GM18526 (cell line): Measurements from ENCODE around the gene ENSA.
A peak's percentile ranks its signal among the peaks of the same experiment; 100 is the strongest.

ENCODE experiments used
- POLR2A ChIP-seq: IDR thresholded peaks from 3 replicates; pipeline ENCODE4 v1.6.1; 2011; ENCODE audit not compliant: insufficient read length; ENCODE audit errors: extremely low read depth

ENSA gene

DNA sequence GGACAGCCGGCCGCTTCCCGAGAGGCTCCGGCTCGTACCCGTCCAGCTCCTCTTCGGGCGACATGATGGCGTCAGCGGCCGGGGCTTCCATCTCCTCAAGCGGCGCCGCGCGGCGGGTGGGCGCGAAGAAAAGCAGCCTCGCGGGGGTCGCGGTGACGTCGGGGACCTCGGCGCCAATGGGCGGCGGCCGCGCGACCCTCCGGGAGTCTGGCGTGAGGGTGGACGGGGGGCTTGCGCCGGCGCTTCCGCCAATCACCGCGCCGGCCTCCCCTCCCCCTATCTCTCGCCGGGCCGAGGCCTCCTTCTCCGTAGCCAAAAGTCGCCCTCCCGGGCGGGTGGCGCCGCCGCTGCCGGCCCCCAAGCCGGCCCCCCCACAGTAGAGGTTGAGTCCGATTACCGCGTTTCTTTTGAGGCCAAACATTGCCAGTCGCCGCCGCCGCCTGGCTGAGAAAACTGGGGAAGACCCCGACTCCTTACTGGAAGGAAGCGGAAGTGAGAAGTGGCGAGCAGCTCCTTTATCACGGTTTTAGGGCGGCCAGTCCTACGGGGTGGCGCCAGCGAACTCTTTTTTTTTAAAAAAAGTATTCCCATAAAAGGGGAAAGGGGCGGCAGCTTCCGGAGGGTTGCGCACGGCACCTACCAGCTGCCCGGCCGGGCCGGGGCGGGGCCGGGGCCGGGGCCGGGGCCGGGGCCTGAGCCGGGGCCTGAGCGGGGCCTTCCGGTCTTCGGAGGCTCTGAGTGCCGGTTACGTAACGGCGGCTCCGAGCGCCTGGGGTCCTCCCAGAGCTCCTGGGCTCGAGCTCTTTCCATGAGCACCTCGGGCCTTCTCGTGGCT lies 50.1 kb downstream of the ENSA start, which contains the start of gene MCL1:
MCL1 (minus strand) TSS at position 501 of the 835 bp plus-strand sequence; CDS start at position 421, 80 bp downstream.
- TF ChIP-seq POLR2A = peak; percentile 99

DNA sequence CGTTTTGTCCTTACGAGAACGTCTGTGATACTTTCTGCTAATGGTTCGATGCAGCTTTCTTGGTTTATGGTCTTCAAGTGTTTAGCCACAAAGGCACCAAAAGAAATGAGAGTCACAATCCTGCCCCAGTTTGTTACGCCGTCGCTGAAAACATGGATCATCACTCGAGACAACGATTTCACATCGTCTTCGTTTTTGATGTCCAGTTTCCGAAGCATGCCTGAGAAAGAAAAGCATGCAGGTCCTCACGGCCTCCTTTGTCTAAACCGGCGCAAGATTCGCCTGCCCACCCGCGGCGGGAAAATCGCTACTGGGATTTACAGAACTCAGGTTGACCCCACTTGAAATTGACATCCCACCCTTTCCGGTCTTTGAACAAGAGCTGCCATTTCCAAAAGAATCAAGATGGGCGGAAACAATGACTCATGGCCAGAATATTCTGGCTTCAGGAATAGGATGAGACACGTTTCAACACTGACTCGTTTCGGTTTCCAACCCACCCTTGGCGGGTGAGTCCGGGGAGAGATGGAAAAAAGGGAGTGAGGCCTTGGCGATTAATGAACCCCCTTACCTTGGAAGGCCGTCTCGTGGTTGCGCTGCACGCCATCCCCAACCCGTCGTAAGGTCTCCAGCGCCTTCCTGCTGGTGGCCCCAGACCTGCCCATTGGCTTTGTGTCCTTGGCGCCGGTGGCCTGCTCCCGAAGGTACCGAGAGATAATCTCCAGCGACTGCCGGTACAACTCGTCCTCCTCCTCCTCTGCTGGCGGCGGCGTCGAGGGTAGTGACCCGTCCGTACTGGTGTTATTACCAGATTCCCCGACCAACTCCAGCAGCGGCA lies 50.9 kb downstream of the ENSA start:
- TF ChIP-seq POLR2A = no peak

DNA sequence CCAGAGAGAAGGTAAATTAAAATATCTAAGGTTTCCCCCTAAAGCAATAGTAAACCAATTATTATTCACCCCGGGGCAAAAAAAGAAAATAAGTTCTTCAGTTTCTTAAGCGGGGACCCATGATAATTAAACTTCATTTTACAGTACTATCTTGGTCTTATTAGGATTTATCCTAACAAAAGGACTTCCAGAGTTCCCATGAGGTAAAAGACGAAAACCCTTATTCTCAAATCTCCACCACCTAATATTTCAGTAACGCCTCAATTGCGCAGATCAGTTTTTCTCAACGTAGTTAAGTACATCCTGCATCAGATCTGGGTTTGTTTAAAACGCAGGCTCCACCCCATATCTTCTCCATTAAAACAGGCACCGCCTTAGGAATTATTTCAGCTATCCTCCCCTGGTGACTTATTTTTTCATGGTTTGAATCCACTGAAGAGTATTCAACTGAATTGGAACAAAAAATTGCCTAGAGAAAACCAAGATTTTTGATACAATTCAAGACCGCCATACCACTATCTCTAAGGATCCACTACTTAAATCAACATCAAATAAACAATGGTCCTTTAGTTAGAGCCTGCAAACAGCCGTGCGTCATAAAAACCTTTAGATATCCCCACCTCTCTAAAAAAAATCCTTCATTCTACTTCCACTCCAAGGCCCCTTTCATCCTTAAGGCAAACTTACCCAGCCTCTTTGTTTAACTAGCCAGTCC lies 51.7 kb downstream of the ENSA start:
- no peak for TF ChIP-seq POLR2A

DNA sequence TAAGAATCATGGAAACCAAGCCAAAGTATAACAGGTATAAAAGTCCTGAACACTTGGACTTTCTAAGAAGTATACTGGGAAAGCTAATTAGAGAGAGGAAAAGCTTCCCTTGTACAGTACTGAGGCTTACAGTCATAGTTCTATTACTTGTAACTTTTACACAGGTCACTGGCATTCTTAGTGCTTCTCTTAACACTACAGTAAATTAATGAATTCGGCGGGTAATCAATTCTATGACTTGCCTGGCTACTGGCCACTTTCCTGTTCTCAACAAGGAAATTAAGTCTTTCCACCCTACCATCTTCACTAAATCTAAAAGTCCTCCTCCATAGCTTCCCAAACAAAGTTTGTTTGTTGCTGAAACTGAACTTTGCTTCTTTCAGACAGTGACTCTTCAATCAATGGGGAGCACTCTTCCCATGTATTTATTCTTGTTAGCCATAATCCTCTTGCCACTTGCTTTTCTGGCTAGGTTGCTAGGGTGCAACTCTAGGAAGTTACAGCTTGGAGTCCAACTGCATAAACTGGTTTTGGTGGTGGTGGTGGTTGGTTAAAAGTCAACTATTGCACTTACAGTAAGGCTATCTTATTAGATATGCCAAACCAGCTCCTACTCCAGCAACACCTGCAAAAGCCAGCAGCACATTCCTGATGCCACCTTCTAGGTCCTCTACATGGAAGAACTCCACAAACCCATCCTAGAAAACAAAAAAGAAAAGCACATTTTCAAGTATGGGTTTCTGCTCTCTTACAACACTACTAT lies 52.4 kb downstream of the ENSA start:
- TF ChIP-seq POLR2A = no peak

DNA sequence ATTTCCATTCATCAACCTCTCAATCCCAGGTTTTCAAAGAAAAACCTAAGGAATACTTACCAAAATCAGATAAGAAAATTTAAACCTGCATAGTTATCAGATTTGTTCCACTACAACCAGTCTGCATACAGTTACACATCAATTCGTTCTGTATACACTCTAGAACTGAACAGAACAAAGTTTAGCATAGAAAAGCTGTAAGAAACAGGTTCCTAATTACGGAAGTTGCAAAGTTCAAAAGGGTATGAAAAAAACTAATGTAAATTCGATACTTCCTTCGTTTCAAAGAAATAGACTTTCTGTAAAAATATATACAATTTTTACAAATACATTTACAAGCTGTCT lies 53.1 kb downstream of the ENSA start:
- TF ChIP-seq POLR2A = no peak

DNA sequence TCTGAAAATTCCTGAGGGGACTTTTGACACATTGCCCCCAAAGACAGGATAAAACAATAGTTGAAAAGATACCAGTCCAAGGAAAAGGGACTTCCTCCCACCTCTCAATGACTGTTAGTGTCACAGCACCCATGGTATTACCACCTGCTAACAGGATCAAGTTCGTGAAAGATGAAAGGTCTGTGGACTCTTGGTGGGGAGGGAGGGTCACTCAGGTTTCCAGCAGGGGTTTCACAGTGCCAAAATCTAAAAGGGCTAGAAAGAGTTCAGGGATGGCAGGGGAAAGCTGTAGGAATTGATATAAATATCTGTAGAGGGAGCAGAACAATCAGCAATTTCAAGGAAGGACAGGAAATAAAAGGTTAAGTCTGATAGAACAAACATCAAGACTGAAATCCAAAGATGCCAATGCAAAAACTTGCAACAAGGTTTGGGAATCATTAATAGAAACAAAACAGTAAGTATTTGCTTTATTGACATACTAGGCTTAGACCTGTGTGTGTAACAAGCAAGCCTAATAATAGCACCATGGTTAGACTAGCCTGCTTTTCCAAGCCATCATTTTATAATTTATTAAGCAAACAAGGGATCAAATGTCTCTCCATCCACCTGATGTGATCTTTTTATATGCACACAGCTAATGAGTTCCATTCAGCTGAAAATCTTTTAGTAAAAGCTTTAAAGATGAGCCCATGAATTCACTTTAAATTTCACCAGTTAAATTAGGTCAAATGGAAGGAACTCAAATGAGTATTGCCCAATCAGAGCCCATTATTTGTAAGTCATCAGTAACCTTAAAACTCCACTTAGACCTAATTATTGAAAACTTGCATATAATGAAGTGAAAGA lies 53.7 kb downstream of the ENSA start:
- TF ChIP-seq POLR2A = no peak

DNA sequence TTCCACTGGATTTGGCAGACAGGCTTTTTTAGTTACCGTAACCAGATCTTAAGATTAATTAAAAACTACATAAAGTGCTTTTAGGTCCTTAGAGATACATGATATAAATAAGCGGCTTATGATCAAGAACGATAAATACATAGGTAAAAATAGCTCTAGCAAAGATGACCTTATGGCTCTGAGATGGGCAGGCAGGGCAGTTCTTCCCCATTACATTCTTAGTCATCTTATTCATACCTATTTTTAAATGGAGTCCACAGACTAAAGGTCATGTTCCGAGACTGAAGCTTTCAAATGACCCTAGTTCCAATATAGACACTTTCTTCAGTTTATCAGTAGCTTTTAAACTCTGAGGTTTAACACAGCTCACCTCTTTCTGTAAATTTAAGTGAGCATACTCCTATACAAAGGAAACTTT lies 54.3 kb downstream of the ENSA start:
- no peak for TF ChIP-seq POLR2A

DNA sequence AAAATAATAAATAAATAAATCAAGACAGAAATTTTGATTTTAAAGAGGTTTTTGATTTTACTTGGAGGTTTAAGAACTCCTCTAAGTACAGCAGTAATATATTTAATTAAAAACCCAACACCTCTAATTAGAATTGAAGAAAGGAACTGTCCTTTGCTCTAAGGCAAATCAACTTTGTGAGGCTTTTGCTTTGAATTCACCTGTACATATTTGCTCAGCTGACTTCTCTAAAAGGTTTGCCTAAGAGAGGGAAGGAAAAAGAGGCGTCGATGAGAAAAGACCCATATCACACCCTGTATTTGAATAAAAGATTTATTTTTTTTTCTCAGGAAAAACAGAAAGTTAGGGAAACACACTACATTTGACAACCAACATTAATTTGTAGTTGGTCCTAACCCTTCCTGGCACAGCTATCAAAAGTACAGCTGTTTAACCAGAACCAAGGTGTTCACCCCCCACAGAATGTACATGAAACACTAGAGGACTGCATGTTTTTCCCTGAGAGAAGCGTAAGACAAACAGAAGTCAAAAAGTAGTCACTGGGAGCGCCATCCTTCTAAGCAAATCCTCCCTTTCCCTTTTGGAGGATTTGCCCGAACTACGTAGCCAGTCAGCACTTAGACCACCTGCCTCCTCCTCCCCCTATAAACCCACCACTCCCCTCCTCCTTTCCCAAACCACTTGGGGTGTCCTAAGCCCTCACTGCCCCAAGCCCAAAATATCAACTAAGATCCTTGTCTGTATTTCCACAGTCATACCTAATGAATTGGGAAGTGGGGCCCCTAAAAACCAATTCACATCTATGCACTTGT lies 54.9 kb downstream of the ENSA start:
- no peak for TF ChIP-seq POLR2A

DNA sequence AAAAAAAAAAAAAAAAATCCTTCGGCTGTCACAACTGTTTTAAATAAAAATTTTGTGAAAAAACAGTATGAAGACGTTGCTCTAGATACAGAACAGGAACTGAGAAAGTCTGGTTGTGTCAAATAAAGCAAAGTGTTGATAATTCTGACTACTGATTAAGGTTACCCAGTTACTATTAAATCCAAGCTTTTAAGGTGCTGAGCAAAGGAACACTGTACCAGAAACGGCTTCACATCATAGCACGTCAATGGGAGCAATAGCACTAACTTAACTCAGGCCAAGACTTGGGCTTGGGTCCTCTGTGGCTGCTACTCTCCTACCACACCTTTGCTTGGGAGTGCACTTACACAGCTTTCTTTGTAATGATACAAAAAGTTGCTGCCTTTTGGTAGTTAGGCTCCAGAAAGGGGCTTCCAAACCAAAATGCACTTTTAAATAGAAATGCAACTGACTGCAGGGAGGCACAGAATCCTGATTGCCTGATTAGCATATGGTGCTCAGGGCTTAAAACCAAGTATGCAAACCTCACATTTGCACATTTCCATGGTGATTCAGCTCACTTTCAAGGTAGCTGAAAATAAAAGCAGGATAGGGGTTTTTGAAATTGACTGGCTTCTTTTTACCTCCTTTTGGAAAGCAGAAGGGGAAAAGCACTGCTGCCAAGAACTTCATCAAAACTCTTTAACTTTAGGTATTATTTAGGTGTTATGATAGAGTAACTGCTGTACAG lies 56.3 kb downstream of the ENSA start:
- peak; percentile 59 for TF ChIP-seq POLR2A
